ENCODE data around the gene MGLL.

MGLL gene

DNA sequence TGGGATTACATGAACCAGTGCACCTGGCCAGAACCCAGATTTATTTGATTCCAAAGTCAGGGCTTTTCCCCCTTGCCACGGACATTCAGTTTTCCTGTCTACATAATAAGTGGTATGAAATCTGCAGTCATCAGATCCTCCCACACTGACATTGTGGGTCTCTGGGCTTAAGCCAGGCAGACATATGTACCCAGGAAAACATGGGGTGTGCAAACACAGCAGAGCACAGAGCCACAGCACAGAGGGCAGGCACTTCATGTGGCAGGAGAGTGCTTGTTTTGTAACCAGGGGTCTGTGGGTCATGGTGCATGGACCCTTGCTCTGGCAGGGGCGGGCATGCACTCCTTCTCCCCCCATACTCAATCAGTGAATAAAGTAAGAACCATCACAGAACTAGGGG is 155.6 kb downstream of the MGLL start:
- H3K36me3 ChIP-seq (ENCODE audit: low read length) = no peaks in the 10 kb centered on the region
- TF ChIP-seq EZH2phosphoT487 (conservative IDR thresholded peaks at IDR 0.05; ENCODE audit: low read length) (no peak), CTCF (IDR thresholded peaks at IDR 0.05; ENCODE audit: insufficient read depth, low read length, poor library complexity, severe bottlenecking) (no peak)
- no peak overlapping the region for H3K27ac ChIP-seq (ENCODE audit: low read depth, low read length)
- no peak overlapping the region for H3K4me2 ChIP-seq (ENCODE audit: low read depth, low read length, poor library complexity, severe bottlenecking)
- no peak overlapping the region for H3K9ac ChIP-seq (ENCODE audit: low read length)
- no peak overlapping the region for H3K4me3 ChIP-seq (ENCODE audit: insufficient read depth, low read length, poor library complexity, severe bottlenecking)
- no peaks in the 10 kb centered on the region for H3K9me2 ChIP-seq (replicated peaks; ENCODE audit: insufficient read depth, low read length)
- no peaks in the 10 kb centered on the region for H3F3A ChIP-seq (ENCODE audit: insufficient read depth)
- no peaks in the 10 kb centered on the region for H3K9me3 ChIP-seq (ENCODE audit: insufficient read depth, low read length)
- no peaks in the 10 kb centered on the region for H3K27me3 ChIP-seq (ENCODE audit: low read length)
- H2AFZ ChIP-seq (ENCODE audit: low read depth, low read length, severe bottlenecking) = no peak overlapping the region
- H3K79me2 ChIP-seq (ENCODE audit: insufficient read depth, low read length) = no peaks in the 10 kb centered on the region
- no peaks in the 10 kb centered on the region for H4K20me1 ChIP-seq (ENCODE audit: low read depth, low read length)

DNA sequence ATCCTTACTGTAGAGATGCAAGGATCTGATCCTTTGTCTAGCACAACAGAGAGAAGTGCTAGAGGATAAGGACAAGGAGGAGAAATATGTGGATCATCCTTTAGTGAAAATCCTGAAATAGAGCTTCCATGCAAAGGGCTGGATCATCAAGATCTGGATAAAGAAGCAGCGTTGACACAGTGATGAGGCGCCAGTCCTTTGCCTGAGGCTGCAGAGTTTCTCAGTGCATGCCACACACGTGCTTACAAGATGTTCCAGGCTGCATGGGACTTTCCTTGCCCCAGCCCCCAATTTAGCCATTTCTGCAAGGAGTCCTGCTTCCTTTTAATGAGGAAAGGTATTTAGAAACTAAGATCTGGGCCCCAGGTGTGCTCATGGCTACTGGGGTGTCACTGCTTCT is 156.7 kb downstream of the MGLL start:
- Histone ChIP-seq H3K9ac (ENCODE audit: low read length) (no peak overlapping the region), H3K9me3 (ENCODE audit: insufficient read depth, low read length) (no peaks in the 10 kb centered on the region)
- TF ChIP-seq EZH2phosphoT487 (conservative IDR thresholded peaks at IDR 0.05; ENCODE audit: low read length) (no peak), CTCF (IDR thresholded peaks at IDR 0.05; ENCODE audit: insufficient read depth, low read length, poor library complexity, severe bottlenecking) (no peak)

DNA sequence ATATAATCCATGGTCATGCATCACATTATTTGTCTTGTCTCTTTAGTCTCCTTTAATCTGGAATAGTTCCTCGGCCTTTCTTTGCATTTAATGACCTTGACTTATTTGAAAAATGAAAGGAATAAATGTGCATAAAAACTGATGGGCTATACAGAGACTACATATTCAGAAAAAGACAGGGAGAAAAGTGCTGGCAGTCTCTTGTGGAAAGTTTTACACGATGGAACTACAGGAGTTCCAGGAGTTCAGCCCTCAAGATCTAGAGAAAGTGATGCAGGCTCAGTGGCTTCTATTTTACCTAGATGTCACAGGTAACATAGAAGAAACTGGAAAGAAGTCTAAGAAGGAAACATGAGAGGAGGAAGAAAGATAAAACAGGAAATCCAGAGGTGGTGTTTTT is 157.2 kb downstream of the MGLL start:
- no peaks in the 10 kb centered on the region for H4K20me1 ChIP-seq (ENCODE audit: low read depth, low read length)
- no peak overlapping the region for H3K4me3 ChIP-seq (ENCODE audit: insufficient read depth, low read length, poor library complexity, severe bottlenecking)
- no peak overlapping the region for H3K9ac ChIP-seq (ENCODE audit: low read length)
- TF ChIP-seq CTCF (IDR thresholded peaks at IDR 0.05; ENCODE audit: insufficient read depth, low read length, poor library complexity, severe bottlenecking) = no peak
- TF ChIP-seq EZH2phosphoT487 (conservative IDR thresholded peaks at IDR 0.05; ENCODE audit: low read length) = no peak
- no peaks in the 10 kb centered on the region for H3K9me2 ChIP-seq (replicated peaks; ENCODE audit: insufficient read depth, low read length)
- no peaks in the 10 kb centered on the region for H3F3A ChIP-seq (ENCODE audit: insufficient read depth)
- no peaks in the 10 kb centered on the region for H3K9me3 ChIP-seq (ENCODE audit: insufficient read depth, low read length)
- no peak overlapping the region for H2AFZ ChIP-seq (ENCODE audit: low read depth, low read length, severe bottlenecking)
- H3K27me3 ChIP-seq (ENCODE audit: low read length) = no peaks in the 10 kb centered on the region
- H3K36me3 ChIP-seq (ENCODE audit: low read length) = no peaks in the 10 kb centered on the region
- no peak overlapping the region for H3K4me2 ChIP-seq (ENCODE audit: low read depth, low read length, poor library complexity, severe bottlenecking)
- no peaks in the 10 kb centered on the region for H3K79me2 ChIP-seq (ENCODE audit: insufficient read depth, low read length)
- H3K27ac ChIP-seq (ENCODE audit: low read depth, low read length) = no peak overlapping the region

More for the DNA sequence above, 156.7 kb downstream of the MGLL start:
- Histone ChIP-seq H3K4me3 (ENCODE audit: insufficient read depth, low read length, poor library complexity, severe bottlenecking) (no peak overlapping the region), H3K79me2 (ENCODE audit: insufficient read depth, low read length) (no peaks in the 10 kb centered on the region), H3K27ac (ENCODE audit: low read depth, low read length) (no peak overlapping the region), H2AFZ (ENCODE audit: low read depth, low read length, severe bottlenecking) (no peak overlapping the region), H3F3A (ENCODE audit: insufficient read depth) (no peaks in the 10 kb centered on the region), H3K36me3 (ENCODE audit: low read length) (no peaks in the 10 kb centered on the region), H4K20me1 (ENCODE audit: low read depth, low read length) (no peaks in the 10 kb centered on the region), H3K27me3 (ENCODE audit: low read length) (no peaks in the 10 kb centered on the region), H3K9me2 (replicated peaks; ENCODE audit: insufficient read depth, low read length) (no peaks in the 10 kb centered on the region), H3K4me2 (ENCODE audit: low read depth, low read length, poor library complexity, severe bottlenecking) (no peak overlapping the region)
